CD4-positive, alpha-beta T cell treated with Interleukin-17A for 1 hour (primary cell): ENCODE measurements around the gene MAGI2.
"Not testable (repeated sequence)": the region's sequence is repeated elsewhere in the genome, so short reads cannot be mapped to it uniquely, and the experiment has no call there.

Source experiments
- DNase-seq: peaks from one replicate; pipeline ENCODE4 v3.0.0-alpha.2; 2020

The MAGI2 gene

GRCh38 chr7:78503301-78503700 lies 950.2 kb downstream of the MAGI2 start:
- DNase-seq = not testable (repeated sequence)

- no peak for DNase-seq
These were observed 952.4 kb downstream of the MAGI2 start for GRCh38 chr7:78501064-78501463.

GRCh38 chr7:78499971-78500370 lies 953.5 kb downstream of the MAGI2 start:
- DNase-seq = no peak

GRCh38 chr7:78499283-78499682 lies 954.2 kb downstream of the MAGI2 start:
- no peak for DNase-seq

- no peak for DNase-seq
These were observed 955.6 kb downstream of the MAGI2 start for GRCh38 chr7:78497728-78498427.

GRCh38 chr7:78496096-78496630 lies 957.3 kb downstream of the MAGI2 start:
- DNase-seq = no peak

- DNase-seq = no peak
These were observed 960.1 kb downstream of the MAGI2 start for GRCh38 chr7:78493401-78493800.

GRCh38 chr7:78492146-78492545 lies 961.3 kb downstream of the MAGI2 start:
- DNase-seq = no peak

GRCh38 chr7:78490524-78490923 lies 962.9 kb downstream of the MAGI2 start:
- DNase-seq = no peak

- no peak for DNase-seq
These were observed 963.8 kb downstream of the MAGI2 start for GRCh38 chr7:78489476-78490240.

GRCh38 chr7:78487464-78487863 lies 966.0 kb downstream of the MAGI2 start:
- no peak for DNase-seq

GRCh38 chr7:78479348-78479747 lies 974.1 kb downstream of the MAGI2 start:
- no peak for DNase-seq

GRCh38 chr7:78476851-78477405 lies 976.5 kb downstream of the MAGI2 start:
- no peak for DNase-seq

- no peak for DNase-seq
These were observed 979.7 kb downstream of the MAGI2 start for GRCh38 chr7:78473571-78474301.

GRCh38 chr7:78473021-78473420 lies 980.4 kb downstream of the MAGI2 start:
- DNase-seq = no peak

- DNase-seq = no peak
These were observed 980.9 kb downstream of the MAGI2 start for GRCh38 chr7:78472519-78472918.

- DNase-seq = no peak
These were observed 987.6 kb downstream of the MAGI2 start for GRCh38 chr7:78465894-78466293.

- DNase-seq = no peak
These were observed 990.4 kb downstream of the MAGI2 start for GRCh38 chr7:78463039-78463438.

- no peak for DNase-seq
These were observed 1002.8 kb downstream of the MAGI2 start for GRCh38 chr7:78450706-78451105.

GRCh38 chr7:78448911-78449310 lies 1004.6 kb downstream of the MAGI2 start:
- no peak for DNase-seq

GRCh38 chr7:78444267-78444666 lies 1009.2 kb downstream of the MAGI2 start:
- no peak for DNase-seq

GRCh38 chr7:78443811-78444210 lies 1009.7 kb downstream of the MAGI2 start:
- no peak for DNase-seq

- DNase-seq = no peak
These were observed 1011.7 kb downstream of the MAGI2 start for GRCh38 chr7:78441737-78442136.
